ENCODE measurements around the gene FLAD1. TPM values are rescaled to one million over a fixed set of nuclear protein-coding genes. Genes with fewer than 3 reads are reported as not detected.

FLAD1 gene
- polyA plus RNA-seq, 2 of the 4 experiments (the other 2 are of a cell fraction): 34.1 to 43.5 TPM

GRCh38 chr1:154961207-154962155 is 21.7 kb upstream of the FLAD1 start, which contains the start of gene PYGO2:
Gene PYGO2, minus strand, starts transcription at chr1:154961782. Its CDS starts 206 bp downstream, at chr1:154961576.
- FAIRE-seq: no peak
- peaks cover 30% of the 10 kb centered on the region for H3K4me1 ChIP-seq
- CTCF ChIA-PET: interaction anchor here (0.5 to 3.4 kb wide), 9 partner anchors 9 to 1189 kb away, joined by 3 to 19 read pairs (median 4); partner anchors contain the start of gene PMVK
- TF ChIP-seq, protein P1, sequence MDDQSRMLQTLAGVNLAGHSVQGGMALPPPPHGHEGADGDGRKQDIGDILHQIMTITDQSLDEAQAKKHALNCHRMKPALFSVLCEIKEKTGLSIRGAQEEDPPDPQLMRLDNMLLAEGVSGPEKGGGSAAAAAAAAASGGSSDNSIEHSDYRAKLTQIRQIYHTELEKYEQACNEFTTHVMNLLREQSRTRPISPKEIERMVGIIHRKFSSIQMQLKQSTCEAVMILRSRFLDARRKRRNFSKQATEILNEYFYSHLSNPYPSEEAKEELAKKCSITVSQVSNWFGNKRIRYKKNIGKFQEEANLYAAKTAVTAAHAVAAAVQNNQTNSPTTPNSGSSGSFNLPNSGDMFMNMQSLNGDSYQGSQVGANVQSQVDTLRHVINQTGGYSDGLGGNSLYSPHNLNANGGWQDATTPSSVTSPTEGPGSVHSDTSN (IDR thresholded peaks at IDR 0.05): 0 out of 2 replicates have a peak, but pooled peaks have one; percentile 53
- TF ChIP-seq E2F6 (IDR thresholded peaks at IDR 0.05; ENCODE audit: borderline replicate concordance, low read depth) (peak; percentile 60; the same call in 1 of the 2 replicates), CHD4 (IDR thresholded peaks at IDR 0.05; ENCODE audit: borderline replicate concordance) (no peak), JUNB (IDR thresholded peaks at IDR 0.05) (no peak), RNF2 (IDR thresholded peaks at IDR 0.05; ENCODE audit: borderline replicate concordance, low read depth) (no peak), CEBPB (IDR thresholded peaks at IDR 0.05) (no peak), PHF8 (IDR thresholded peaks at IDR 0.05; ENCODE audit: borderline replicate concordance, low read depth) (no peak), KDM5A (IDR thresholded peaks at IDR 0.05) (peak; percentile 81), MYC (IDR thresholded peaks at IDR 0.05; ENCODE audit: borderline replicate concordance, low read length) (no peak), TP53 (CRISPR knock-in tag; IDR thresholded peaks at IDR 0.05) (peak; percentile 56; the same call in 1 of the 2 replicates), HOXA7 (CRISPR knock-in tag; IDR thresholded peaks at IDR 0.05) (peak; percentile 82; the same call in 1 of the 2 replicates), USF2 (IDR thresholded peaks at IDR 0.05) (no peak), RAD21 (conservative IDR thresholded peaks at IDR 0.05 in 1 of 2, IDR thresholded peaks at IDR 0.05 in 1 of 2) (peak in 1 of 2 experiments; percentile 81; a peak in 4 of 5 replicates), HDAC2 (IDR thresholded peaks at IDR 0.05) (no peak), RCOR1 (IDR thresholded peaks at IDR 0.05; ENCODE audit: low read depth, low read length) (no peak), ZFP36 (IDR thresholded peaks at IDR 0.05; ENCODE audit: borderline replicate concordance, partially characterized antibody) (no peak), EHMT2 (IDR thresholded peaks at IDR 0.05; ENCODE audit: low read depth) (no peak), CBX8 (IDR thresholded peaks at IDR 0.05) (no peak), MAX (IDR thresholded peaks at IDR 0.05) (peak; percentile 69; the same call in 1 of the 2 replicates), ZNF302 (CRISPR knock-in tag; IDR thresholded peaks at IDR 0.05) (no peak), BCL3 (IDR thresholded peaks at IDR 0.05) (peak; percentile 84; the same call in 2 of the 3 replicates), EP300 (IDR thresholded peaks at IDR 0.05) (no peak), RARB (CRISPR knock-in tag; IDR thresholded peaks at IDR 0.05) (0 out of 2 replicates have a peak, but pooled peaks have one; percentile 34), HOXB13 (CRISPR knock-in tag; IDR thresholded peaks at IDR 0.05; ENCODE audit: low read depth) (no peak), FOXS1 (CRISPR knock-in tag; IDR thresholded peaks at IDR 0.05) (no peak; the same call in 1 of the 2 replicates), CBX2 (IDR thresholded peaks at IDR 0.05; ENCODE audit: borderline replicate concordance, low read depth) (no peak), NR3C1 (IDR thresholded peaks at IDR 0.05) (no peak), POLR2AphosphoS2 (conservative IDR thresholded peaks at IDR 0.05; ENCODE audit: low read length) (peak; percentile 86)
- TF ChIP-seq, protein P2, sequence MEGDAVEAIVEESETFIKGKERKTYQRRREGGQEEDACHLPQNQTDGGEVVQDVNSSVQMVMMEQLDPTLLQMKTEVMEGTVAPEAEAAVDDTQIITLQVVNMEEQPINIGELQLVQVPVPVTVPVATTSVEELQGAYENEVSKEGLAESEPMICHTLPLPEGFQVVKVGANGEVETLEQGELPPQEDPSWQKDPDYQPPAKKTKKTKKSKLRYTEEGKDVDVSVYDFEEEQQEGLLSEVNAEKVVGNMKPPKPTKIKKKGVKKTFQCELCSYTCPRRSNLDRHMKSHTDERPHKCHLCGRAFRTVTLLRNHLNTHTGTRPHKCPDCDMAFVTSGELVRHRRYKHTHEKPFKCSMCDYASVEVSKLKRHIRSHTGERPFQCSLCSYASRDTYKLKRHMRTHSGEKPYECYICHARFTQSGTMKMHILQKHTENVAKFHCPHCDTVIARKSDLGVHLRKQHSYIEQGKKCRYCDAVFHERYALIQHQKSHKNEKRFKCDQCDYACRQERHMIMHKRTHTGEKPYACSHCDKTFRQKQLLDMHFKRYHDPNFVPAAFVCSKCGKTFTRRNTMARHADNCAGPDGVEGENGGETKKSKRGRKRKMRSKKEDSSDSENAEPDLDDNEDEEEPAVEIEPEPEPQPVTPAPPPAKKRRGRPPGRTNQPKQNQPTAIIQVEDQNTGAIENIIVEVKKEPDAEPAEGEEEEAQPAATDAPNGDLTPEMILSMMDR (IDR thresholded peaks at IDR 0.05): peak; percentile 90
- TF ChIP-seq, protein P3, sequence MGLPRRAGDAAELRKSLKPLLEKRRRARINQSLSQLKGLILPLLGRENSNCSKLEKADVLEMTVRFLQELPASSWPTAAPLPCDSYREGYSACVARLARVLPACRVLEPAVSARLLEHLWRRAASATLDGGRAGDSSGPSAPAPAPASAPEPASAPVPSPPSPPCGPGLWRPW (IDR thresholded peaks at IDR 0.05): no peak
- TF ChIP-seq, protein P4, sequence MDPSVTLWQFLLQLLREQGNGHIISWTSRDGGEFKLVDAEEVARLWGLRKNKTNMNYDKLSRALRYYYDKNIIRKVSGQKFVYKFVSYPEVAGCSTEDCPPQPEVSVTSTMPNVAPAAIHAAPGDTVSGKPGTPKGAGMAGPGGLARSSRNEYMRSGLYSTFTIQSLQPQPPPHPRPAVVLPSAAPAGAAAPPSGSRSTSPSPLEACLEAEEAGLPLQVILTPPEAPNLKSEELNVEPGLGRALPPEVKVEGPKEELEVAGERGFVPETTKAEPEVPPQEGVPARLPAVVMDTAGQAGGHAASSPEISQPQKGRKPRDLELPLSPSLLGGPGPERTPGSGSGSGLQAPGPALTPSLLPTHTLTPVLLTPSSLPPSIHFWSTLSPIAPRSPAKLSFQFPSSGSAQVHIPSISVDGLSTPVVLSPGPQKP (IDR thresholded peaks at IDR 0.05; ENCODE audit: low read depth, low read length): no peak

More at GRCh38 chr1:154961207-154962155, 21.7 kb upstream of the FLAD1 start, which contains the start of gene PYGO2:
- ATAC-seq: peak; percentile 82 to 90
- peak; percentile 76 to 81 for DNase-seq (ENCODE audit: low read depth in 1 of 2, low spot score in 1 of 2)
- under 1% methylated on average over 18 of the region's 93 CpGs for WGBS (ENCODE audit: missing lambda C conversion rate)
- Histone ChIP-seq H3K9me3 (no peaks in the 10 kb centered on the region), H3K27ac (peak within 1 kb of the TSS; percentile 97), H3K4me2 (peak within 1 kb of the TSS; percentile 99), H3K4me3 (peak within 1 kb of the TSS; percentile 74)
- POLR2A ChIA-PET: interaction anchor here (0.7 to 2.8 kb wide), 7 partner anchors 11 to 103 kb away, joined by 3 to 67 read pairs (median 4); partner anchors contain the start of genes CKS1B, EFNA4, FLAD1 and SHC1
